ENCODE data around the gene YBX3.

Gene YBX3

GRCh38 chr12:10721651-10722501 is 1.2 kb downstream of the YBX3 start:
- DNase-seq, result peak; percentile 93

DNA sequence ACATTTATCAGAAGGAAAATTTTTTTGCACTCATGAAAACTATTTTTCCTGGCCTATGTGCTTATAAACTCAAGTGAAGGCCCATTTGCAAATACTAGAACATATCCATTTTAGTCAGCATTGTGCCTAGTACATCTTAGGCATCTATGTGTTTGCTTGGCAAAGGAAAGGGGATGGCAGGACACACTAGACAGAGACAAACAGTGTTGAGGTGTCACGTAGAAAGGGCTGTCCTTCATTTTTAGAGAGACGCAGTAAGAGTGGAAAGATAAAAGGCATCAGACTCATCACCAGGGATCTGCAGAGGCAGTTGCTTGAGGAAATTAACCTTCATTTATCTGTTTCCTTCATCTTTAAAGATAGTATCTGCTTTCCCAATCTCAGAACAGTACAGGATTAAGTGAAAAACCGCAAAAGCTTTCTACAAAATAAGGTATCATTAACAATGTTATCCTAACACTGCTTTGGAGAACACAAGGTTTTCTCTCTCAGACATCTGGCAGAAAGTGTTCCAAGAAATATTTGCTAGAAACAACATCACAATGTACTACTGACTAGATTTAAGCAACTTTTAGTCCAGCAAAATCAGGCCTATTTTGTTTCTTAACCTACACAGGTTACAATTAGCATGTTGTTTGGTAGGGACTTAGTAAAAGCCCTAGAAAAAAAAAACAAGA is 2.0 kb downstream of the YBX3 start:
- DNase-seq, result no peak

GRCh38 chr12:10719482-10719881 is 3.6 kb downstream of the YBX3 start:
- DNase-seq, result no peak

- DNase-seq, result peak; percentile 55
Observed at GRCh38 chr12:10718279-10718821, 4.8 kb downstream of the YBX3 start.

- DNase-seq, result no peak
Observed at GRCh38 chr12:10717410-10717809, 5.7 kb downstream of the YBX3 start.

- DNase-seq, result peak; percentile 81
Observed at GRCh38 chr12:10716704-10717315, 6.3 kb downstream of the YBX3 start.

- no peak for DNase-seq
Observed at GRCh38 chr12:10716277-10716676, 6.8 kb downstream of the YBX3 start.

DNA sequence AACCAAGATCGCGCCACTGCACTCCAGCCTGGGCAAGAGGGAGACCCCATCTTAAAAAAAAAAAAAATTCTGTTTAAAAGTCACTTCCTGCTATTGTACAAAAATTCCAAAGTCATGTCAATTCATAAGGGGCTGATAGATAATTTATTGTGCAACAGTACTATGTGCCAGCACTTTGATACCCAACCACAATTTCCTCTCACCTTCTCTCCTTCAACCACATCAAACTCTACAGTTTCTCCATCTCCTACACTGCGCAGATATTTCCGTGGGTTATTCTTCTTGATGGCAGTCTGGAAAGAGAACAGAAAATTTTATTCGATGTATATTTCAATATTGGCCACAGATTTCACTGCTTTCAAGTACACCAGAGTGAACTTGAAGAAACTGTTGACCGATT is 7.6 kb downstream of the YBX3 start:
- DNase-seq, result no peak

DNA sequence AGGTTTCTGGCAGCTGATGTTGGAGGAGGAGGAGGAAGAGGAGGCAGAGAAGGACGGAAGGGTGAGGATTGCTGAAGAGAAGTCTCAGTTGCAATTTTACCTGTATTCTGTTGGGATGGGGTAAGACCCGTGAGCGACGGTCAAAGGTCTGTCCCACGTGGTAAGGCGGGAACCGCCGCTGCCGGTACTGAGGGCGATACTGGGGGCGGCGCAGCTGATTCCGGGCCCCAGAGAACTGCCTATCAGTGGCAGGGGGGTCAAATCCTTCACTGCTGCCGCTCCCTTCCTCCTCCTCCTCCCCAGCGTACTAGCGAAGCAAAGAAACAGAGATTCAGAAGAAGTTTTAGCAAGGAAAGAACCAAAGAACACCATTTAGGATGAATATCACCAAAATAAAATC is 13.3 kb downstream of the YBX3 start:
- DNase-seq, result no peak

DNA sequence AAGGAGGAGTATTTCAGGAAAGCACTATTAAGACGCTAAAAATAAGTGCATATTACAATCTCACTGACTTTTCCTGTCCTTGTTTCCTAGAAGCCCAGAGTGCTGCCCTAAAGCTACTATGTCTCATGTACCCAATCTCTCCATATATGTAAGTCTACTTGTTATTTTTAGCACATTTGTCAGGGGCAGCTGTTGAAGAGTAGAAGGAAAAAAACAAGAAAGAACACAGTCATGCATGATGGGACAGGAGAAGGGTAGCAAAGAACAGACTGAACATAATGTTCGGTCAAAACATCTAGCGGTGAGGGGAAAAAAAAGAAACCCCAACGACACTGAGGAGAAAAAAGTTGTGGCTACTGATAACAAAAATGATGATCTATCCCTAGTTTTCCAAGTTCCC is 14.3 kb downstream of the YBX3 start:
- no peak for DNase-seq

DNA sequence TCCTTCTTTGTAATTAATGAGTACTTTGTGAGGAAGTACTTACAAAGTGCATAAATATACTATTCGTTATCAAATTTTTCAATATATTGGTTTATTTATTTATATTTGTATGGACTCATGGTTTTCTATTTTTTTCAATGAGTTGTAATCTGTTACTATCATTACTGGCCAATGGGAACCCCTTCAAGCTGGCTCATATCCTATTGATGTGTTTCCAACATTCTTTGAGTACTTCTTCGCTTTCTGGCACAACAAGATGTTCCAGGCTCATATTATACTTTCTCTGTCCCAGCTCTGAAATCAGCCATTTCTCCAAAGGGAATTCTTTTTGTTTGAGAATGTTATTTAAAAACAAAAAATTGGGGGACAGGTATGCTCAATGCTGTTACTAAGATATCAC is 17.5 kb downstream of the YBX3 start:
- DNase-seq, result no peak

DNA sequence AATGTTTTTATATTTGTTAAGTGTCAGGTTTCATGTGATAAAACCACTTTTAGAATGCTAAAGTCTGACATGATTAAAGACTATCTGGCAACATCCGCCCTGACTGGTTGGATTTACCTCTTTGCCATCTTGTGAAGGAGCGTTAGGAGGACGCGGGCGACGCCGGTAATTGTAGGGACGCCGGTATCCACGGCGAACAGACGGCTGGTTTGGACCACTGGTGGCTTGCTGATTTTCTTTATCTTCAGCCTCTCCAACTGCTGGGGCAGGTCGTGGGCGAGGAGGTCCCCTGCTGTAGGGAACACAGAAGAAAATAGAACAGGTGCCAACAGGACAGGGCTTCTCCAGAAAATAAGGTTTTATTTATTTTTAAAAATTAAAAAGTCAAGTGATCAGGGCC is 21.3 kb downstream of the YBX3 start:
- no peak for DNase-seq

- DNase-seq, result no peak
Observed at GRCh38 chr12:10701131-10701681, 21.9 kb downstream of the YBX3 start.

DNA sequence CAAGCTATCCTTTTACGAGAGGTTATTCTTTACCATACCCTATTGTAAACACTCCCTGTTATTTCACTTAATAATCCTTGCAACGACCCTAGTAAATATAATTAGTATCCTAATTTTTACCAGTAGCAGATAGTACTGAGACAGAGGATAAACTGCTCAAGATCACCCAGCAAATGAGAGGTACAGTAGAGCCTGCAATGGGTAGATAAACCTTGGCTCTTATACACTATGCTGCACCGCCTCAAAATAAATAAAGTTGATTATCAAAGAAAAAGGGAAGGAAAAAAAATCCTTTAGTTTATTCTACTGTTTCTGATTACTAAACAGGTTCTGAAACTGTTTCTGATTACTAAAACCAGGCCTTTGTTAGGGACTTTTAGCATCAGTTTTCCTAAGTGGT is 22.5 kb downstream of the YBX3 start:
- DNase-seq, result no peak

DNA sequence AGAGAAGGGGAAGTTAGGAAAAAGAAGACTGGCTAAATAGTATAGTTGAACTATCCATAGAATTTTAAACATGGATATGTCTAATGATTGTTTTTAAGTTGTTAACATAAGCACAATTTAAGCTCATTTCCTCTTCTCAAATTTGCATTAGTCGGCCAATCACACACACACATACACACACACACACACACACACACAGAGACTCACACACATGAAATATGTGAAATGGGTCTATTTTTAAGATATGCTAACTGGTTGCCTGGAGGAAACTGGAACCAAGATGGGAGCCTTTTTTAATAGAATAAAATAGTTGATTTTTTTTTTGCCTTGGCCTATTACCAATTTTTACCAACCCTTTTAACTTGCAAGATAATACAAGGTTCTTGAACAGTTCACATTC is 25.3 kb downstream of the YBX3 start:
- no peak for DNase-seq

GRCh38 chr12:10697156-10697555 is 26.0 kb downstream of the YBX3 start:
- DNase-seq, result no peak

- DNase-seq, result no peak
Observed at GRCh38 chr12:10690906-10691305, 32.2 kb downstream of the YBX3 start.

GRCh38 chr12:10689146-10689545 is 34.0 kb downstream of the YBX3 start:
- no peak for DNase-seq

DNA sequence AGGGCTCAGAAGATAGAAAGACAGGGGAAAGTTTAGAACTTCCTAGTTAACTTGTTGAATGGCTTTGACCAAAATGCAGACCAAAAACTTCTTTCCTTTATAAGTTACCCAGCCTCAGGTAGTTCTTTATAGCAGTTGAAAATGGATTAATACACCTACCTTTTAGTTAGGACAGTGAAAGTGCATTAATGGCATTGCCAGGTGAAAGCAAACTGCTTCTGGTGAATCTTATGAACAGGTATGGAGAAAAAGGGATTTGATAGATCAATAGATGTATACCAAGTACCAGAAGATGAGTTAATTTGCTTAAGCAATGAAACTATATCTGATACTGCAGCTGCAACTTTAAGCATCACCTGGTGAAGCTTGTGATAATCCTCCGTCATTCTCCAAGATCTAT is 35.1 kb downstream of the YBX3 start:
- no peak for DNase-seq

DNA sequence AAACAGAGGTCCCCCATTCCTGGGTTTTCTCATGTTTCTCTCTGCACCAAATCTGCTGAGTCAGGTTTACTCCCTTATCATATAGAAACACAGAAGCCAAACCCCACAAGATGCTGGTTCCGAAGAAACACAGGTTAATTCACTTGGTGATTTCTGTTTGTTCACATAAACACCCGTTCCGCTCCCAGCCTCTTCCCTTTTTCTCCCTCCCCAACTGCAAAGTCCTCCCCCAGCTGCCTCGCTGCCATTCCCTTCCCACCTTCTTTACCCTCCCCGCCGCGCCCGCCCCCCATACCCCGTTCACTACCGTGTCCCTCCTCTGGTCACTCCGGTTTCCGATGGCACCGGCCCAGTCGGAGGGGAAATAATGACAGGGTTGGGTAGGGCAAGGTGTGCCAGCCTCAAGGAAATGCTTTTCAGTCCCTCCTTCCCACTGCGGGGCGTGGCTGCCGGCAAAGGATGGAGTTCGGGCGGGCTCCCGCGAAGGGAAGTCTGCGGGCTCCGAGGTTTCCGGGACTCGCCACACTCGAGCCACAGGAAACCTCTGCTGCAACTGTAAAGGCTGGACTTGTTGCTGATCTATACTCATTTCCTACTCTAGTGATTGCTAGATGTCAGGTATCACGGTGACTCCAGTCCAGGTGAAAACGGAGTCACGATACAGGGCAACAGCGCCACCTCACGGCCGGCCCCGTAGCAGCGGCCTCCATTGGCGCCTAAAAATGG is 49.3 kb downstream of the YBX3 start, which contains the start of gene STYK1:
STYK1 (minus strand) TSS at position 394 of the 726 bp plus-strand sequence. CDS start 39,434 bp downstream, outside the sequence.
- peak; percentile 19 for DNase-seq

DNA sequence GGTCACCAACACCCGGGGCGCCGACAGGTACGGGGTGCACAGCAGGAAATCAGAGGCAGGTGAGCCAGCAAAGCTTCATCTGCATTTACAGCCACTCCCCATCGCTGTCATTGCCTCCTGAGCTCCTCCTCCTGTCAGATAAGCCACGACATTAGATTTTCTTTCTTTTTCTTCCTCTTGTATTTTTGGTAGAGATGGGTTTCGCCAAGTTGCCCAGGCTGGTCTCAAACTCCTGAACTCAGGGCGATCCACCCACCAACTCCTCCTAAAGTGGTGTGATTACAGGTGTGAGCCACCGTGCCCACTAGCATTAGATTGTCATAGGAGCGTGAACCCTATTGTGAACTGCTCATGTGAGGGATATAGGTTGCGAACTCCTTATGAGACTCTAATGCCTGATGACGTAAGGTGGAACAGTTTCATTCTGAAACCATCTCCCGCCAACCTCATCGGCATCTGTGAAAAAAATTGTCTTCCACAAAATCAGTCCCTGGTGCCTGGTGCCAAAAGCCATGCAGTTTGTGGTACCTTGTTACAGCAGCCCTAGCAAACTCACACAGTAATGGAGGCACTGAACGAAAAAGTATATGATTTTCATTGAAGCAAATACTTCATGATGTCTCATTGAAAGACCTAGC is 50.8 kb downstream of the YBX3 start:
- no peak for DNase-seq

- no peak for DNase-seq
Observed at GRCh38 chr12:10669533-10669932, 53.6 kb downstream of the YBX3 start.

All from fibroblast of skin of right quadriceps (primary cell).